ENCODE data around the gene FCHSD2.
"Not testable (repeated sequence)": the region's sequence is repeated elsewhere in the genome, so short reads cannot be mapped to it uniquely, and the experiment has no call there.

FCHSD2 gene

DNA sequence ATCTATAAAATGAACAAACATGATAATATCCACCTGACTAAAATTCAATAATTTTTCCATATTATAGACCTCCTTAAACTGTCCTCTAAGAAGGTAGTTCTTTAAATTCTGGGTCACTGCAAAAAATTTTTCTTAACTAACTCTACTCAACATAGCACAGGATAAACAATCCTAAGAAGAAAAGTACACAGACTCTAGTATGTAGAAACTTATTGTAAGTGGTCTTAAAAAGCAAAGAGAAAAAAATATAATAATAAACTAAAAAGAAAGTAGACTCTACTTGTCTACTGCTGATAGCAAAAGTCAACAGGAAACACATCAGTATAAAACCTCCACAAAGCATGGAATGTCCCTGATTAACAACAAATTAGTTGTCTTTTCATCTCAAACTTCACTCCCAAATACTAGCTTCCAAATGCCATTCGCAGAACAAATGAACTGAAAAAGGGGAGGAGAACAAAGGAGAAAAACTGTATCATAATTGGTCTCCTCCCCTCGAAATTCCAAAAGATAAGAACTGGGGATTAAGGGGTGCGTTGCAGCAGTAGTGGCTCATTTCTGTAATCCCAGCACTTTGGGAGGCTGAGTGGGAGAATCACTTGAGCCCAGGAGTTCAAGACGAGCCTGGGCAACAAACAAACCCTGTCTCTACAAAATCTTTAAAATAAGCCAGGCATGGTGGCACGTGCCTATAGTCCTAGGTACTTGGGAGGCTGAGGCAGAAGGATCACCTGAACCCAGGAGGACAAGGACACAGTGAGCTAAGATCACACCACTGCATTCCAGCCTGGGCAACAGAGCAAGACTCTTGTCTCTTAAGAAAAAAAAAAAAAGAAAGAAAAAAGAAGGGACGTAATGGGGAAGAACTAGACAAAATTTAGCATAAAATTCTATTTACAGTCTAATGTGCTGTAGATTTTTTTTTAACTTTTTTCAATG lies 6.5 kb downstream of the FCHSD2 start:
- no peak for TF ChIP-seq PAX5 (IDR thresholded peaks at IDR 0.05; ENCODE audit: insufficient read depth, low read length, severe bottlenecking)
- no peak for TF ChIP-seq POLR2A (IDR thresholded peaks at IDR 0.05; ENCODE audit: low read depth, low read length)
- no peak for TF ChIP-seq POU2F2 (IDR thresholded peaks at IDR 0.05; ENCODE audit: low read depth, low read length)
- no peak for TF ChIP-seq POLR2AphosphoS5 (IDR thresholded peaks at IDR 0.05; ENCODE audit: low read depth, low read length)
- no peak for TF ChIP-seq SPI1 (IDR thresholded peaks at IDR 0.05; ENCODE audit: low read depth, low read length)
- no peak for TF ChIP-seq TAF1 (IDR thresholded peaks at IDR 0.05; ENCODE audit: low read depth, low read length)
- FAIRE-seq (no peak), DNase-seq (ENCODE audit: insufficient read length, low spot score) (no peak)

DNA sequence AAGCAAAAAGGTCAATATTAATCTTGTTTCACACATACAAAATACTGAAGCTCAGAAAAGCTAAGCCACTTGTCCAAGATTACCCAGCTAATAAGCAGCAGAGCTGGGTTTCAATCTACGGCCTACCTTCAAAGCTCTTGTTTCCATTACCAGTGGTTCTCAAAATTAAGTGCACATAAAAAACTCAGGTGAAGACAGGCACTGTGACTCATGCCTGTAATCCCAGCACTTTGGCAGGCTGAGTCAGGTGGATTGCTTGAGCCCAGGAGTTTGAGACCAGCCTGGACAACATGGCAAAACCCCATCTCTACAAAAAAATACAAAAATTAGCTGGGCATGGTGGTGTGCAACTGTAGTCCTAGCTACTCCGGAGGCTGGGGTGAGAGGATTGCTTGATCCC lies 9.8 kb downstream of the FCHSD2 start:
- FAIRE-seq; DNase-seq (ENCODE audit: insufficient read length, low spot score): not testable (repeated sequence)

DNA sequence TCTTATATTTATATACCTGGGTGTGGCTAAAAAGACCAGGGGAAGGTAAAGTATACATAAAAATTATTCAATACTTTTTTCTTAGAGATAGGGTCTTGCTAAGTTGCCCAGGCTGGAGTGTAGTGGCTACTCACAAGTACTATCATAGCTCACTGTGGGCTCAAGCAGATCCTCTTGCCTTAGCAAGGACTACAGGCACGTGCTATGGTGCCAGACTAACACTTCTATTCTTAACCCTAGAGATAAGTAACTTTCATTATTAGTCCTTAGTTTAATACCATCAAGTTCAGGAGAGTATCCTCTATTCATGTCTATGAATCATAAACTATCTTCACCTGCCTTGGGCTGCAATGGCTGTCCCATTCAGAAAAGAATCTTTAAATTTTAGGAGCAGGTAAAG lies 11.9 kb downstream of the FCHSD2 start:
- DNase-seq (ENCODE audit: insufficient read length, low spot score), result no peak
- TF ChIP-seq POLR2AphosphoS5 (IDR thresholded peaks at IDR 0.05; ENCODE audit: low read depth, low read length) (no peak), SPI1 (IDR thresholded peaks at IDR 0.05; ENCODE audit: low read depth, low read length) (no peak), TAF1 (IDR thresholded peaks at IDR 0.05; ENCODE audit: low read depth, low read length) (no peak), POLR2A (IDR thresholded peaks at IDR 0.05; ENCODE audit: low read depth, low read length) (no peak)
- FAIRE-seq, result no peak

DNA sequence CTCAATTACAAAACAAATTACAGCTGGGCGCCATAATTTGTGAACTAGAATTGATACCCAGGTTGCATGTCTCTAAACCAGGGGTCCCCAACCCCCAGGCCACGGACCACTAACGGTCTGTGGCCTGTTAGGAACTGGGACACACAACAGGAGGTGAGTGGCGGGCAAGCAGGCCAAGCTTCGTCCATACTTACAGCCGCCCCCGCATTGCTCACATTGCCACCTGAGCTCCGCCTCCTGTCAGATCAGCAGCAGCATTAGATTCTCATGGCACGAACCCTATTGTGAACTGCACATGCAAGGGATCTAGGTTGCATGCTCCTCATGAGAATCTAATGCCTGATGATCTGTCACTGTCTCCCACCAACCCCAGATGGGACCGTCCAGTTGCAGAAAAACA lies 12.9 kb downstream of the FCHSD2 start:
- no peak for TF ChIP-seq POLR2AphosphoS5 (IDR thresholded peaks at IDR 0.05; ENCODE audit: low read depth, low read length)
- no peak for TF ChIP-seq TAF1 (IDR thresholded peaks at IDR 0.05; ENCODE audit: low read depth, low read length)
- no peak for TF ChIP-seq POLR2A (IDR thresholded peaks at IDR 0.05; ENCODE audit: low read depth, low read length)
- no peak for TF ChIP-seq SPI1 (IDR thresholded peaks at IDR 0.05; ENCODE audit: low read depth, low read length)
- no peak for TF ChIP-seq POU2F2 (IDR thresholded peaks at IDR 0.05; ENCODE audit: low read depth, low read length)
- TF ChIP-seq PAX5 (IDR thresholded peaks at IDR 0.05; ENCODE audit: insufficient read depth, low read length, severe bottlenecking), result no peak
- FAIRE-seq (no peak), DNase-seq (ENCODE audit: insufficient read length, low spot score) (no peak)

DNA sequence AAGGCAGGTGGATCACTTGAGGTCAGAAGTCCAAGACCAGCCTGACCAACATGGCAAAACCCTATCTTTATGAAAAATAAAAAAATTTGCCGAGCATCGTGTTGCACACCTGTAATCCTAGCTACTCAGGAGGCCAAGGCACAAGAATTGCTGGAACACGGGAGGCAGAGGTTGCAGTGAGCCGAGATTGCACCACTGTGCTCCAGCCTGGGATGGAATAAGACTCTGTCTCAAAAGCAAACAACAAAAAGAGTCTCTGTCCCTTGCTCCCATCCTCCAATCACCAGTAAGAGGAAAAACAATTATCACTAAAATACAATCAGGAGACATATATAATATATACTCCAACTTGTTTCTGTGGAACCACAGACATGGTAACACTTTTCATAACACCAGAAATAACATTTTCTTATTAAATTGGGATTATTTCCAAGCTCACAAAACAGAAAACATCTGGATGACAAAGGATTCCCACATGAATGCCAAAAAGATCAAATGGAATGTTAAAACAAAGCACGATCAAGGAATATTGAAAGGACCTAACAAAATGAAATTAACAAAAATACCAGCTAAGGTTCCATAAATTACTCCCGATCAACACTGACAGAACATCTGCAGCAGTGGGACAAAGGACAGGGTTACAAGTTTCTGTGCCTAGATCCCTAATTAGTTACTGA lies 15.2 kb downstream of the FCHSD2 start:
- no peak for TF ChIP-seq POLR2A (IDR thresholded peaks at IDR 0.05; ENCODE audit: low read depth, low read length)
- TF ChIP-seq PAX5 (IDR thresholded peaks at IDR 0.05; ENCODE audit: insufficient read depth, low read length, severe bottlenecking), result no peak
- no peak for TF ChIP-seq TAF1 (IDR thresholded peaks at IDR 0.05; ENCODE audit: low read depth, low read length)
- TF ChIP-seq SPI1 (IDR thresholded peaks at IDR 0.05; ENCODE audit: low read depth, low read length), result no peak
- no peak for TF ChIP-seq POLR2AphosphoS5 (IDR thresholded peaks at IDR 0.05; ENCODE audit: low read depth, low read length)
- no peak for TF ChIP-seq POU2F2 (IDR thresholded peaks at IDR 0.05; ENCODE audit: low read depth, low read length)
- FAIRE-seq (no peak), DNase-seq (ENCODE audit: insufficient read length, low spot score) (no peak)

DNA sequence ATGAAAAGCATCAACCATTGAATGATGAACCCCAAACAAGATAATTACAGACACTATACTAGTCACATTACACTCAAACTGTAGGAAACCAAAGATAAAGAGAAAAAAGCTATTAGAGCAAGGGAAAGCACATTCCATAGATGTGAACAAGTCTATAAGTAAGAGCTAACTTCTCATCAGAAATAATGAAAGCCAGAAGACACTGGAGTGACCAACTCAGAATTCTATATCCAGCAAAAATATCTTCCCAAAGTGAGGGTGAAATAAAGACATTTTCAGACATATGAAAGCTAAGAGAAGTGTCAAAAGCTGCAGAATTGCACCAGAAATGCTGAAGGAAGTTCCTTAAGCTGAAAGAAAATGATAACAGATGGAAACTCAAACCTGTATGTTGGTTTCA lies 17.3 kb downstream of the FCHSD2 start:
- DNase-seq (ENCODE audit: insufficient read length, low spot score) (no peak), FAIRE-seq (no peak)
- no peak for TF ChIP-seq POLR2AphosphoS5 (IDR thresholded peaks at IDR 0.05; ENCODE audit: low read depth, low read length)
- TF ChIP-seq SPI1 (IDR thresholded peaks at IDR 0.05; ENCODE audit: low read depth, low read length), result no peak
- TF ChIP-seq POU2F2 (IDR thresholded peaks at IDR 0.05; ENCODE audit: low read depth, low read length), result no peak

DNA sequence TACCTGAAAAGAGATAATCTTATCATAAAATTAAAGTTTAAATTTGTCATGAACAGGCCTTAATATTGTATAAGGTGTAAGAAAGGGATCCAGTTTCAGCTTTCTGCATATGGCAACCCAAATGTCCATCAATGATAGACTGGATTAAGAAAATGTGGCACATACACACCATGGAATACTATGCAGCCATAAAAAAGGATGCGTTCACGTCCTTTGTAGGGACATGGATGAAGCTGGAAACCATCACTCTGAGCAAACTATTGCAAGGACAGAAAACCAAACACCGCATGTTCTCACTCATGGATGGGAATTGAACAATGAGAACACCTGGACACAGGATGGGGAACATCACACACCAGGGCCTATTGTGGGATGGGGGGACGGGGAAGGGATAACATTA lies 18.2 kb downstream of the FCHSD2 start:
- not testable (repeated sequence) for DNase-seq (ENCODE audit: insufficient read length, low spot score); FAIRE-seq

DNA sequence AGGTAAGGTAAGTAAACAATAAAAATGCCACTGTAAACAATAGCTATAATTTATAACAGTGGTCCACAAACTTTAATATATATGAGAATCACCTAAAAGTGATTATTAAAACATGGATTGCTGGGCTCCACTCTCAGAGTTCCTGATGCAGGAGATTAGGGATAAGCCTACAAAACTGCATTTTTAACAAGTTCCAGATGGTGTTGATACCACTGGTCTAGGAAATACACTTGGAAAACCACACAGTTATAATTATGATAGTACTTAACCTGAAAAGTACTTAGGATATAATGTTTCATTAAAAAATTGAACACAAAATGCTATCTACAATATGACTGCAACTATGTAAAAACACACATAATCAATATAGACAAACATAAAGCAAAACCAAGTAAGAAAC lies 20.4 kb downstream of the FCHSD2 start:
- FAIRE-seq, result no peak
- no peak for DNase-seq (ENCODE audit: insufficient read length, low spot score)
- TF ChIP-seq TAF1 (IDR thresholded peaks at IDR 0.05; ENCODE audit: low read depth, low read length) (no peak), POLR2AphosphoS5 (IDR thresholded peaks at IDR 0.05; ENCODE audit: low read depth, low read length) (no peak), PAX5 (IDR thresholded peaks at IDR 0.05; ENCODE audit: insufficient read depth, low read length, severe bottlenecking) (no peak), POU2F2 (IDR thresholded peaks at IDR 0.05; ENCODE audit: low read depth, low read length) (no peak), SPI1 (IDR thresholded peaks at IDR 0.05; ENCODE audit: low read depth, low read length) (no peak), POLR2A (IDR thresholded peaks at IDR 0.05; ENCODE audit: low read depth, low read length) (no peak)

DNA sequence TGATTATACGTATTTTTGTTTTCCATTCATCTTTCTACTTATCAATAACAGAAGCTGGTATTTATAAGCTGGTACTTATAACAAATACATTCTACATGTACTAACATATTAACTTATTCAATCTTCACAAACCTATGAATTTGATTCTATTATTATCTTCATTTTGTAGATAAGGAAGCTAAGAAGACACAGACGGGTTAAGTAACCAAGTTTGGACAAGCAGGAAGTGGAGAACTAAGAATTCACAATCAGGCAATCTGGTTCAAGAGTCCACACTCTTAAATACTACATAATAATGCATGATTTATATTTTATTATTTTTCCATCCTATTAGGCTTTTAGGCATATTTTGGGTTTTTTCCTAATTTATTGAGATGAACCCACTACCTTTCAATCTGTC lies 25.0 kb downstream of the FCHSD2 start:
- TF ChIP-seq TAF1 (IDR thresholded peaks at IDR 0.05; ENCODE audit: low read depth, low read length), result no peak
- TF ChIP-seq POU2F2 (IDR thresholded peaks at IDR 0.05; ENCODE audit: low read depth, low read length), result no peak
- DNase-seq (ENCODE audit: insufficient read length, low spot score) (no peak), FAIRE-seq (no peak)

DNA sequence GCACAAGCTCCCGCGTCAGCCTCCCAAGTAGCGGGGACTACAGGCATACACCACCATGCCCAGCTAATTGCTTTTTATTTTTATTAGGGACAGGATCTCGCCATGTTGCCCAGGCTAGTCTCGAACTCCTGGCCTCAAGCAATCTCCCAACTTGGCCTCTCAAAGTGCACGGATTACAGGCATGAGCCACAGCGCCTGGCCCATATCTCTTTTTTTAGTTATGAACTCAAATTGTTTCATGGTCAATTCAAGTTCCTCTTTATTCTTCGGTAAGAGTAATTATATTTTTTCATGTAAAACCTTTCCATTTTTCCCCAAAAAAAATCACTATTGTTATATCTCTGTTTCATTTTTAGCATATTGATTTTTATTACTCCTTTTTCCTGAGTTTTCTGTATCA lies 25.5 kb downstream of the FCHSD2 start:
- FAIRE-seq (no peak), DNase-seq (ENCODE audit: insufficient read length, low spot score) (no peak)
- no peak for TF ChIP-seq POLR2AphosphoS5 (IDR thresholded peaks at IDR 0.05; ENCODE audit: low read depth, low read length)
- no peak for TF ChIP-seq POLR2A (IDR thresholded peaks at IDR 0.05; ENCODE audit: low read depth, low read length)
- no peak for TF ChIP-seq TAF1 (IDR thresholded peaks at IDR 0.05; ENCODE audit: low read depth, low read length)
- TF ChIP-seq PAX5 (IDR thresholded peaks at IDR 0.05; ENCODE audit: insufficient read depth, low read length, severe bottlenecking), result no peak
- TF ChIP-seq POU2F2 (IDR thresholded peaks at IDR 0.05; ENCODE audit: low read depth, low read length), result no peak
- no peak for TF ChIP-seq SPI1 (IDR thresholded peaks at IDR 0.05; ENCODE audit: low read depth, low read length)

Measured in GM12891 (cell line).